K562 (cell line): ENCODE measurements around the gene RYR1. TPM values are rescaled to one million over a fixed set of nuclear protein-coding genes. Genes with fewer than 3 reads are reported as not detected.

Experiments
- ARID2 ChIP-seq: fragments of 450-650 bp; IDR thresholded peaks from 2 replicates; pipeline ENCODE4 v1.6.1; 2017; ENCODE audit warnings: antibody characterized with exemption, mild to moderate bottlenecking
- CBFB ChIP-seq: sonication (generic); formaldehyde crosslinking; IDR thresholded peaks from 2 replicates; pipeline ENCODE4 v1.4.0; 2020; ENCODE audit warnings: mild to moderate bottlenecking, missing genetic modification reagents
- CBX2 ChIP-seq: fragments of 200-600 bp; sonication (generic); IDR thresholded peaks from one replicate; pipeline ENCODE4 v1.6.1; 2012; ENCODE audit warnings: mild to moderate bottlenecking, low read length, inconsistent platforms; ENCODE audit not compliant: insufficient read depth, poor library complexity, severe bottlenecking
- DEAF1 ChIP-seq: fragments of 450-650 bp; formaldehyde crosslinking; IDR thresholded peaks from 2 replicates; pipeline ENCODE4 v1.4.0; 2020; ENCODE audit warnings: mild to moderate bottlenecking, moderate library complexity
- GTF2B ChIP-seq: IDR thresholded peaks from 2 replicates; pipeline ENCODE4 v1.6.1; 2011; ENCODE audit not compliant: insufficient read length; ENCODE audit errors: extremely low read depth
- KLF16 ChIP-seq: IDR thresholded peaks from 2 replicates; pipeline ENCODE4 v1.6.1; 2016; ENCODE audit warnings: antibody characterized with exemption
- MCM5 ChIP-seq: fragments of 450-650 bp; IDR thresholded peaks from 2 replicates; pipeline ENCODE4 v1.6.1; 2016; ENCODE audit warnings: low read depth
- MED1 ChIP-seq: sonication (generic); formaldehyde crosslinking; IDR thresholded peaks from 2 replicates; pipeline ENCODE4 v1.8.1; 2023; ENCODE audit warnings: missing genetic modification reagents, borderline replicate concordance
- MTA2 ChIP-seq: fragments of 450-650 bp; IDR thresholded peaks from 2 replicates; pipeline ENCODE4 v1.6.1; 2016; ENCODE audit warnings: low read depth
- NKRF ChIP-seq: fragments of 450-650 bp; IDR thresholded peaks from 2 replicates; pipeline ENCODE4 v1.6.1; 2016; ENCODE audit warnings: borderline replicate concordance
- POLR3G ChIP-seq: IDR thresholded peaks from 2 replicates; pipeline ENCODE4 v1.6.1; 2011; ENCODE audit not compliant: insufficient read length, insufficient replicate concordance; ENCODE audit errors: extremely low read depth
- SRF ChIP-seq, 2 experiments: fragments of 250-450, 450-650 bp in 1 of 2; sonication (Bioruptor Pico) in 1 of 2; sonication (generic) in 1 of 2; formaldehyde crosslinking; IDR thresholded peaks; 2 replicates each; pipeline versions ENCODE4 v1.5.0 to v1.5.1; 2020 to 2022; ENCODE audit warnings: mild to moderate bottlenecking in 1 of 2, missing genetic modification reagents in 1 of 2
- SRSF9 ChIP-seq: fragments of 200-400 bp; formaldehyde crosslinking; IDR thresholded peaks from 2 replicates; pipeline ENCODE4 v1.6.1; 2017; ENCODE audit warnings: low read depth, low read length, borderline replicate concordance
- ZC3H8 ChIP-seq: fragments of 450-650 bp; IDR thresholded peaks from 2 replicates; pipeline ENCODE4 v1.6.1; 2017
- ZNF175 ChIP-seq: fragments of 200-800 bp; sonication (Bioruptor generic); IDR thresholded peaks from 2 replicates; pipeline ENCODE4 v1.6.1; 2016; ENCODE audit warnings: low read depth, mild to moderate bottlenecking, missing genetic modification characterization, missing compliant biosample characterization
- ZNF253 ChIP-seq: fragments of 250-450 bp; sonication (Bioruptor Pico); conservative IDR thresholded peaks from 2 replicates; pipeline ENCODE4 v1.6.1; 2021; ENCODE audit warnings: mild to moderate bottlenecking
- ZNF280B ChIP-seq: fragments of 250-450 bp; sonication (Bioruptor Pico); IDR thresholded peaks from 2 replicates; pipeline ENCODE4 v1.5.1; 2021; ENCODE audit warnings: mild to moderate bottlenecking
- ZNF324 ChIP-seq: fragments of 250-450 bp; sonication (Bioruptor Pico); IDR thresholded peaks from 2 replicates; pipeline ENCODE4 v1.4.0; 2020; ENCODE audit warnings: mild to moderate bottlenecking
- ZNF444 ChIP-seq: fragments of 250-450 bp; sonication (Bioruptor Pico); IDR thresholded peaks from 2 replicates; pipeline ENCODE4 v1.4.0; 2020; ENCODE audit warnings: mild to moderate bottlenecking, moderate library complexity
- ZNF583 ChIP-seq: fragments of 250-450 bp; sonication (Bioruptor Pico); IDR thresholded peaks from 2 replicates; pipeline ENCODE4 v1.4.0; 2020
- polyA plus RNA-seq, 8 experiments: library from polyadenylated mRNA; depleted of rRNA in 4 of 8; stranded (reverse) in 5 of 8; unstranded in 3 of 8; fragments of >200 nt; fragmentation: Nextera tagmentation in 2 of 8; fragmentation: Illumina TruSeq in 1 of 8; extraction: Ambion mirVana in 2 of 8; extraction: Trizol in 1 of 8; gene quantifications; 2 replicates each; pipeline versions ENCODE4 v1.2.1 to v1.2.3, GENCODE V29; 2011 to 2014; ENCODE audit warnings: inconsistent platforms in 1 of 8, missing spikeins in 1 of 8
- total RNA-seq, 7 experiments: library from RNA; depleted of rRNA in 6 of 7; stranded (reverse); fragments of >200 nt in 6 of 7; fragmentation: Illumina TruSeq in 2 of 7; extraction: Trizol in 2 of 7; gene quantifications; 2 replicates each; pipeline versions ENCODE4 v1.2.1 to v1.2.3, GENCODE V29; 2011 to 2021; ENCODE audit warnings: low replicate concordance in 1 of 7

RYR1 gene
- total and polyA plus RNA-seq, 9 of the 15 experiments (the other 6 are each of a cell fraction or from before 2014, with no cell fraction given), result 0.11 to 7.4 (median 3.7) TPM

GRCh38 chr19:38543807-38544568 lies 110.5 kb downstream of the RYR1 start (continued):
- TF ChIP-seq MED1 (no peak), SRSF9 (no peak), DEAF1 (CRISPR knock-in tag) (peak; percentile 84), ZNF444 (no peak), ZNF324 (no peak), ARID2 (no peak), CBX2 (no peak), ZC3H8 (no peak), MTA2 (peak; percentile 91), KLF16 (peak; percentile 92), SRF (CRISPR knock-in tag; IDR thresholded peaks at IDR 0.05) (peak in 1 of 2 experiments; percentile 84; a peak in 1 of 4 replicates), MCM5 (no peak), ZNF583 (no peak; the same call in 1 of the 2 replicates), ZNF253 (no peak), GTF2B (no peak), ZNF175 (peak; percentile 49; the same call in 1 of the 2 replicates), NKRF (no peak; the same call in 1 of the 2 replicates), ZNF280B (CRISPR knock-in tag) (no peak), CBFB (CRISPR knock-in tag) (no peak), POLR3G (no peak)
